K562 (cell line): ENCODE data around the gene ACBD4. TPM values are rescaled to one million over a fixed set of nuclear protein-coding genes. Genes with fewer than 3 reads are reported as not detected.

Source experiments
- CCAR2 ChIP-seq: fragments of 200-400 bp; formaldehyde crosslinking; IDR thresholded peaks from 2 replicates; pipeline ENCODE4 v1.6.1; 2017; ENCODE audit warnings: mild to moderate bottlenecking, low read depth, low read length
- CHD2 ChIP-seq: IDR thresholded peaks from 2 replicates; pipeline ENCODE4 v1.6.1; 2011; ENCODE audit warnings: low read depth, low read length
- CXXC5 ChIP-seq: fragments of 250-450 bp; sonication (Bioruptor Pico); IDR thresholded peaks from 2 replicates; pipeline ENCODE4 v1.8.0; 2022; ENCODE audit warnings: inconsistent platforms, mild to moderate bottlenecking, moderate library complexity
- FOXK1 ChIP-seq: sonication (generic); formaldehyde crosslinking; IDR thresholded peaks from 2 replicates; pipeline ENCODE4 v1.8.0; 2022; ENCODE audit warnings: missing genetic modification reagents, mild to moderate bottlenecking, borderline replicate concordance
- HIVEP1 ChIP-seq: fragments of 250-450 bp; sonication (Bioruptor Pico); IDR thresholded peaks from 2 replicates; pipeline ENCODE4 v1.4.0; 2020; ENCODE audit warnings: mild to moderate bottlenecking
- HNRNPL ChIP-seq: fragments of 200-400 bp; formaldehyde crosslinking; IDR thresholded peaks from 2 replicates; pipeline ENCODE4 v1.6.1; 2017; ENCODE audit warnings: low read depth, mild to moderate bottlenecking, low read length
- NFRKB ChIP-seq: fragments of 450-650 bp; IDR thresholded peaks from 2 replicates; pipeline ENCODE4 v1.6.1; 2016; ENCODE audit warnings: low read depth
- PHB ChIP-seq: fragments of 250-450 bp; sonication (Bioruptor Pico); IDR thresholded peaks from 2 replicates; pipeline ENCODE4 v1.5.0; 2021
- PHF8 ChIP-seq: fragments of 200-600 bp; sonication (generic); IDR thresholded peaks from 2 replicates; pipeline ENCODE4 v1.6.1; 2012; ENCODE audit warnings: mixed run types, mild to moderate bottlenecking, inconsistent platforms, low read length, moderate library complexity, borderline replicate concordance
- SNRNP70 ChIP-seq: fragments of 200-400 bp; formaldehyde crosslinking; optimal IDR thresholded peaks from 2 replicates; pipeline ENCODE3; 2017; ENCODE audit warnings: low read depth, low read length
- SOX6 ChIP-seq: fragments of 450-650 bp; IDR thresholded peaks from 2 replicates; pipeline ENCODE4 v1.6.1; 2014; ENCODE audit warnings: mild to moderate bottlenecking
- SRSF9 ChIP-seq: fragments of 200-400 bp; formaldehyde crosslinking; IDR thresholded peaks from 2 replicates; pipeline ENCODE4 v1.6.1; 2017; ENCODE audit warnings: low read depth, low read length, borderline replicate concordance
- THRAP3 ChIP-seq: fragments of 450-650 bp; IDR thresholded peaks from 2 replicates; pipeline ENCODE4 v1.6.1; 2016; ENCODE audit warnings: mild to moderate bottlenecking, inconsistent platforms, borderline replicate concordance
- ZBTB8A ChIP-seq: fragments of 450-650 bp; IDR thresholded peaks from 2 replicates; pipeline ENCODE4 v1.6.1; 2018; ENCODE audit warnings: mild to moderate bottlenecking, moderate library complexity; ENCODE audit not compliant: partially characterized antibody
- ZKSCAN1 ChIP-seq: fragments of 150-350 bp; IDR thresholded peaks from 2 replicates; pipeline ENCODE4 v1.6.1; 2016; ENCODE audit warnings: low read depth, low read length
- ZNF12 ChIP-seq: sonication (generic); formaldehyde crosslinking; IDR thresholded peaks from 2 replicates; pipeline ENCODE4 v1.4.0; 2020; ENCODE audit warnings: mild to moderate bottlenecking, missing genetic modification reagents
- ZNF224 ChIP-seq: sonication (generic); formaldehyde crosslinking; IDR thresholded peaks from 2 replicates; pipeline ENCODE4 v1.8.0; 2022; ENCODE audit warnings: mild to moderate bottlenecking, missing genetic modification reagents
- ZNF436 ChIP-seq: fragments of 250-450, 450-650 bp; sonication (Bioruptor Pico); formaldehyde crosslinking; IDR thresholded peaks from 2 replicates; pipeline ENCODE4 v1.7.0; 2020; ENCODE audit warnings: mild to moderate bottlenecking
- ZNF583 ChIP-seq: fragments of 250-450 bp; sonication (Bioruptor Pico); IDR thresholded peaks from 2 replicates; pipeline ENCODE4 v1.4.0; 2020
- ZNF584 ChIP-seq: fragments of 200-800 bp; sonication (Bioruptor generic); IDR thresholded peaks from 2 replicates; pipeline ENCODE4 v1.6.1; 2016; ENCODE audit warnings: low read depth, mild to moderate bottlenecking, missing genetic modification characterization, missing compliant biosample characterization
- polyA plus RNA-seq, 8 experiments: library from polyadenylated mRNA; depleted of rRNA in 4 of 8; stranded (reverse) in 5 of 8; unstranded in 3 of 8; fragments of >200 nt; fragmentation: Nextera tagmentation in 2 of 8; fragmentation: Illumina TruSeq in 1 of 8; extraction: Ambion mirVana in 2 of 8; extraction: Trizol in 1 of 8; gene quantifications; 2 replicates each; pipeline versions ENCODE4 v1.2.1 to v1.2.3, GENCODE V29; 2011 to 2014; ENCODE audit warnings: inconsistent platforms in 1 of 8, missing spikeins in 1 of 8
- total RNA-seq, 7 experiments: library from RNA; depleted of rRNA in 6 of 7; stranded (reverse); fragments of >200 nt in 6 of 7; fragmentation: Illumina TruSeq in 2 of 7; extraction: Trizol in 2 of 7; gene quantifications; 2 replicates each; pipeline versions ENCODE4 v1.2.1 to v1.2.3, GENCODE V29; 2011 to 2021; ENCODE audit warnings: low replicate concordance in 1 of 7
- TF ChIP-seq, protein P1 (sequence below): fragments of 450-650 bp; IDR thresholded peaks from 2 replicates; pipeline ENCODE4 v1.6.1; 2016; ENCODE audit warnings: borderline replicate concordance
- TF ChIP-seq, protein P2 (sequence below): fragments of 250-450 bp; sonication (Bioruptor Pico); IDR thresholded peaks from 2 replicates; pipeline ENCODE4 v1.8.0; 2021; ENCODE audit warnings: mild to moderate bottlenecking, moderate library complexity
- TF ChIP-seq, protein P3 (sequence below): fragments of 250-450 bp; sonication (Bioruptor Pico); IDR thresholded peaks from 2 replicates; pipeline ENCODE4 v1.5.0; 2021
- TF ChIP-seq, protein P4 (sequence below): fragments of 250-450 bp; sonication (Bioruptor Pico); IDR thresholded peaks from 2 replicates; pipeline ENCODE4 v1.5.0; 2020; ENCODE audit warnings: mild to moderate bottlenecking, borderline replicate concordance

The ACBD4 gene
- total and polyA plus RNA-seq, 9 of the 15 experiments (the other 6 are each of a cell fraction or from before 2014, with no cell fraction given): 0.14 to 6.9 (median 4.6) TPM

DNA sequence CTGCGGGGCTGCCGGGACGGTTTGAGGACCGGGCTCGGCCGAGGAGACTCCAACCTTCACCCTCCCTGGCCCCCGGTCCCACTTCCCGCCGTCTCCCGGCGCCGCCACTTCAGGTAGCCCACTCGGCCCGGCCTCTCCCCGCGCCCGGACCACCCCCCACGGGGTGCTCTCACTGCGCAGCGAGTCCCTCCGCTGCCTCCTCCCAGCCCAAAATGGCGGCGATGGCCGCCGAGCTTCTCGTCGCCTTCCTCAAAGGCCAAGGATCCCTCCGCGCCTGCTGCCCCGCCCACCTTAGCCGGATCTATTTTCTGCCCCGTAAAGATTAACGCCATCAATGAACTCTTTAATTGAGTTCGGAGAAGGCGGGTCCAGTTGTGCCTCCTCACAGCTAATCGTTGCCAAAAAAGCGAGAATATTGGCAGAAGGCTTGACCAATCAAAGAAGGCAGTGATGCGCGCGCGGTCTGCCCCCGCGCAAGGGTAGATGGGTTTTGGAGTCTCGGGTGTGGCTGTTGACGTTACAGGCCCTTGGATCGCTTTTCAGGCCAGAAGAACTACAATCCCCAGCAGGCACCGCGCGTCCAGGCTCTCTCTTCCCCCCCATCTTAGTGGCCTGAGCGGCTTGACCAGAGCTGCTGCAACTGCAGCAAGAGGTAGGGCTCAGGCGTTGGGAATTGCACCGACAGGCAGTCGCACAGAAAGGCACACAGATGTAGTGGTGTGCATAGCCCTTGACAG lies 26.0 kb downstream of the ACBD4 start, which contains the start of gene HEXIM2 (continued):
- TF ChIP-seq, protein P1, sequence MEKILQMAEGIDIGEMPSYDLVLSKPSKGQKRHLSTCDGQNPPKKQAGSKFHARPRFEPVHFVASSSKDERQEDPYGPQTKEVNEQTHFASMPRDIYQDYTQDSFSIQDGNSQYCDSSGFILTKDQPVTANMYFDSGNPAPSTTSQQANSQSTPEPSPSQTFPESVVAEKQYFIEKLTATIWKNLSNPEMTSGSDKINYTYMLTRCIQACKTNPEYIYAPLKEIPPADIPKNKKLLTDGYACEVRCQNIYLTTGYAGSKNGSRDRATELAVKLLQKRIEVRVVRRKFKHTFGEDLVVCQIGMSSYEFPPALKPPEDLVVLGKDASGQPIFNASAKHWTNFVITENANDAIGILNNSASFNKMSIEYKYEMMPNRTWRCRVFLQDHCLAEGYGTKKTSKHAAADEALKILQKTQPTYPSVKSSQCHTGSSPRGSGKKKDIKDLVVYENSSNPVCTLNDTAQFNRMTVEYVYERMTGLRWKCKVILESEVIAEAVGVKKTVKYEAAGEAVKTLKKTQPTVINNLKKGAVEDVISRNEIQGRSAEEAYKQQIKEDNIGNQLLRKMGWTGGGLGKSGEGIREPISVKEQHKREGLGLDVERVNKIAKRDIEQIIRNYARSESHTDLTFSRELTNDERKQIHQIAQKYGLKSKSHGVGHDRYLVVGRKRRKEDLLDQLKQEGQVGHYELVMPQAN: no peak
- TF ChIP-seq, protein P2, sequence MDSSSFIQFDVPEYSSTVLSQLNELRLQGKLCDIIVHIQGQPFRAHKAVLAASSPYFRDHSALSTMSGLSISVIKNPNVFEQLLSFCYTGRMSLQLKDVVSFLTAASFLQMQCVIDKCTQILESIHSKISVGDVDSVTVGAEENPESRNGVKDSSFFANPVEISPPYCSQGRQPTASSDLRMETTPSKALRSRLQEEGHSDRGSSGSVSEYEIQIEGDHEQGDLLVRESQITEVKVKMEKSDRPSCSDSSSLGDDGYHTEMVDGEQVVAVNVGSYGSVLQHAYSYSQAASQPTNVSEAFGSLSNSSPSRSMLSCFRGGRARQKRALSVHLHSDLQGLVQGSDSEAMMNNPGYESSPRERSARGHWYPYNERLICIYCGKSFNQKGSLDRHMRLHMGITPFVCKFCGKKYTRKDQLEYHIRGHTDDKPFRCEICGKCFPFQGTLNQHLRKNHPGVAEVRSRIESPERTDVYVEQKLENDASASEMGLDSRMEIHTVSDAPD (CRISPR knock-in tag): no peak
- TF ChIP-seq ZKSCAN1: peak; percentile 13; the same call in 1 of the 2 replicates
- TF ChIP-seq NFRKB: peak; percentile 100
- TF ChIP-seq, protein P3, sequence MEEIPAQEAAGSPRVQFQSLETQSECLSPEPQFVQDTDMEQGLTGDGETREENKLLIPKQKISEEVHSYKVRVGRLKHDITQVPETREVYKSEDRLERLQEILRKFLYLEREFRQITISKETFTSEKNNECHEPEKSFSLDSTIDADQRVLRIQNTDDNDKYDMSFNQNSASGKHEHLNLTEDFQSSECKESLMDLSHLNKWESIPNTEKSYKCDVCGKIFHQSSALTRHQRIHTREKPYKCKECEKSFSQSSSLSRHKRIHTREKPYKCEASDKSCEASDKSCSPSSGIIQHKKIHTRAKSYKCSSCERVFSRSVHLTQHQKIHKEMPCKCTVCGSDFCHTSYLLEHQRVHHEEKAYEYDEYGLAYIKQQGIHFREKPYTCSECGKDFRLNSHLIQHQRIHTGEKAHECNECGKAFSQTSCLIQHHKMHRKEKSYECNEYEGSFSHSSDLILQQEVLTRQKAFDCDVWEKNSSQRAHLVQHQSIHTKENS (CRISPR knock-in tag): no peak
- TF ChIP-seq HNRNPL: no peak
- peak; percentile 95 for TF ChIP-seq PHF8
- no peak for TF ChIP-seq ZBTB8A
- no peak; the same call in 1 of the 2 replicates for TF ChIP-seq SOX6
- peak; percentile 80; the same call in 1 of the 2 replicates for TF ChIP-seq ZNF584
- no peak for TF ChIP-seq CCAR2
- TF ChIP-seq FOXK1 (CRISPR knock-in tag): no peak; the same call in 1 of the 2 replicates
- TF ChIP-seq CHD2: peak; percentile 92
- no peak for TF ChIP-seq ZNF436 (CRISPR knock-in tag)
- no peak for TF ChIP-seq SRSF9
- TF ChIP-seq, protein P4, sequence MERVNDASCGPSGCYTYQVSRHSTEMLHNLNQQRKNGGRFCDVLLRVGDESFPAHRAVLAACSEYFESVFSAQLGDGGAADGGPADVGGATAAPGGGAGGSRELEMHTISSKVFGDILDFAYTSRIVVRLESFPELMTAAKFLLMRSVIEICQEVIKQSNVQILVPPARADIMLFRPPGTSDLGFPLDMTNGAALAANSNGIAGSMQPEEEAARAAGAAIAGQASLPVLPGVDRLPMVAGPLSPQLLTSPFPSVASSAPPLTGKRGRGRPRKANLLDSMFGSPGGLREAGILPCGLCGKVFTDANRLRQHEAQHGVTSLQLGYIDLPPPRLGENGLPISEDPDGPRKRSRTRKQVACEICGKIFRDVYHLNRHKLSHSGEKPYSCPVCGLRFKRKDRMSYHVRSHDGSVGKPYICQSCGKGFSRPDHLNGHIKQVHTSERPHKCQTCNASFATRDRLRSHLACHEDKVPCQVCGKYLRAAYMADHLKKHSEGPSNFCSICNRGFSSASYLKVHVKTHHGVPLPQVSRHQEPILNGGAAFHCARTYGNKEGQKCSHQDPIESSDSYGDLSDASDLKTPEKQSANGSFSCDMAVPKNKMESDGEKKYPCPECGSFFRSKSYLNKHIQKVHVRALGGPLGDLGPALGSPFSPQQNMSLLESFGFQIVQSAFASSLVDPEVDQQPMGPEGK: no peak
- peak; percentile 93; the same call in 1 of the 2 replicates for TF ChIP-seq PHB (CRISPR knock-in tag)
- TF ChIP-seq HIVEP1 (CRISPR knock-in tag): no peak
- TF ChIP-seq ZNF583 (CRISPR knock-in tag): no peak
- TF ChIP-seq CXXC5 (CRISPR knock-in tag): peak; percentile 94
- no peak for TF ChIP-seq THRAP3
- TF ChIP-seq ZNF12 (CRISPR knock-in tag): no peak
- no peak for TF ChIP-seq ZNF224
- TF ChIP-seq SNRNP70: no peak
